Activated effector memory CD4-positive, alpha-beta T cell treated with Interleukin-2 at 50 U/mL for 16 hours (primary cell): Measurements from ENCODE around the gene SLIT1.

Experiments used
- DNase-seq: peaks from one replicate; pipeline ENCODE4 v3.0.0-alpha.2; 2020

SLIT1 gene

DNA sequence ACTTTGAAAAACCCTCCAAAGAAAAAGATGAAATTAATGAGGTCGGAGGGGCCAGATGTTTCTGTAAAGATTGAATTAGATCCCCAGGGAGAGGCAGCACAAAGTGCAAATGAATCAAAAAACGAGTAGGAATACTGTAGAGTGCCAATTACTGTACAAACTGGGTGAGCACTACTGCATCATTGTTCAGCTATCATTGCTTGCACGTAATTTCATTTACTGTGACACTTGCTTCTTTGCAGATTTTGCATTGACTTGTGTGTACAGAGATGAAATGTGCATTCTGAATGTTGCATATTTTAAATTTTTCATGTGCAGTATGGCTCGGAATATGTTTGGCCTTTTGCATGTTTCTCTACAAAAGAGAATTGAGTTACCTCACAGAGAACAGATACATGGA lies 230.0 kb downstream of the SLIT1 start:
- no peak for DNase-seq

DNA sequence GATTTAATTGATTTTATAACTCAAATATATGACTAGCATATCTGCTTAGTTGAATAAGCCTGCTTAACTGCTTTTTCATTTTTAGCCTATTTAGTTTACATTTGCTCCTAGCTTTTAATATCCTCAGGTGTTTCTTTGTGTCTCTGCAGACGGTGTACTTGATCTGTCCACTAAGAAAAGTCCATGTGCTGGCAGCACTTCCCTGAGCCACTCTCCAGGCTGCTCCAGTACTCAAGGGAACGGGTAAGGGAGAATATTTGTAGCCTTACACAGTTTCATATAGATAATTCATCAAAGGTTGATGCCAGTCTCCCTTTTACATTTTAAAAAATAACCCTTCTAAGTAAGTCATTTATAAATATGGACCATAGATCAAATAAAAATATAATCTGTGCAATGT lies 233.8 kb downstream of the SLIT1 start:
- no peak for DNase-seq

DNA sequence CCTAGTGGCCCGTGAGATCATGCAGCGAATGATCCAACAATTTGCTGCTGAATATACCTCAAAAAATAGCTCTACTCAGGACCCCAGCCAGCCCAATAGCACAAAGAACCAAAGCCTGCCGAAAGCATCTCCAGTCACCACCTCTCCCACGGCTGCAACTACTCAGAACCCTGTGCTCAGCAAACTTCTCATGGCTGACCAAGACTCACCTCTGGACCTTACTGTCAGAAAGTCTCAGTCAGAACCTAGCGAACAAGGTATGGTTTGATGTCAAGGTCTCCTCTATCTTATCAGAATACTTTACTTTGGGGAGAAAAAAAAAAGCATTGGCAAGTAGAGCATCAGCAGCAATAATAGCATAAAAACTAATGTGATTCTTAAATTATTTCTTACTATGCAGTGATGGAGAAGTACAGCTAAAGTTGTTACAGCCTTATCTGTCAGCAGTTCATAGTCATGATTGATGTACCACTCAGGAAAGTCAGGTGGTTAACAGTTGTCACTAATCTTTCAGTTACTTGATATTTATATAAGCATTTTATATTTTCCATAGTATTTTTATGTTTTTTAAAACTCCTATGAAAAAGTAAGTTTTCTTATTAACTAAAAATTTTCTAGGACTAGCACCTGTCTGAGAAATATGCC lies 236.6 kb downstream of the SLIT1 start:
- no peak for DNase-seq
